ENCODE data around the gene RGS6.

Gene RGS6

GRCh38 chr14:72401101-72401625, 468.9 kb downstream of the RGS6 start:
- Histone ChIP-seq H3K4me3 (ENCODE audit: low read length in 2 of 2) (no peak overlapping the region), H3K9ac (ENCODE audit: low read length in 2 of 2) (no peak overlapping the region), H3K36me3 (ENCODE audit: control insufficient read depth in 2 of 2, insufficient read depth in 2 of 2, low read length in 2 of 2) (no peaks in the 10 kb centered on the region), H3K9me3 (ENCODE audit: control insufficient read depth in 2 of 2, low read length in 2 of 2) (no peaks in the 10 kb centered on the region), H3K4me1 (ENCODE audit: control insufficient read depth, insufficient read depth, low read length) (no peaks in the 10 kb centered on the region), H3K27ac (ENCODE audit: low read length) (no peak overlapping the region), H3K27me3 (ENCODE audit: control insufficient read depth in 1 of 2, insufficient read depth in 2 of 2, low read length in 2 of 2) (no peaks in the 10 kb centered on the region)

- no peaks in the 10 kb centered on the region for H3K36me3 ChIP-seq (ENCODE audit: control insufficient read depth in 2 of 2, insufficient read depth in 2 of 2, low read length in 2 of 2)
- no peaks in the 10 kb centered on the region for H3K4me1 ChIP-seq (ENCODE audit: control insufficient read depth, insufficient read depth, low read length)
- no peak overlapping the region for H3K4me3 ChIP-seq (ENCODE audit: low read length in 2 of 2)
- no peaks in the 10 kb centered on the region for H3K9me3 ChIP-seq (ENCODE audit: control insufficient read depth in 2 of 2, low read length in 2 of 2)
- H3K9ac ChIP-seq (ENCODE audit: low read length in 2 of 2): no peak overlapping the region
- no peak overlapping the region for H3K27ac ChIP-seq (ENCODE audit: low read length)
- H3K27me3 ChIP-seq (ENCODE audit: control insufficient read depth in 1 of 2, insufficient read depth in 2 of 2, low read length in 2 of 2): no peaks in the 10 kb centered on the region
Measured at GRCh38 chr14:72401632-72402376, 469.6 kb downstream of the RGS6 start.

DNA sequence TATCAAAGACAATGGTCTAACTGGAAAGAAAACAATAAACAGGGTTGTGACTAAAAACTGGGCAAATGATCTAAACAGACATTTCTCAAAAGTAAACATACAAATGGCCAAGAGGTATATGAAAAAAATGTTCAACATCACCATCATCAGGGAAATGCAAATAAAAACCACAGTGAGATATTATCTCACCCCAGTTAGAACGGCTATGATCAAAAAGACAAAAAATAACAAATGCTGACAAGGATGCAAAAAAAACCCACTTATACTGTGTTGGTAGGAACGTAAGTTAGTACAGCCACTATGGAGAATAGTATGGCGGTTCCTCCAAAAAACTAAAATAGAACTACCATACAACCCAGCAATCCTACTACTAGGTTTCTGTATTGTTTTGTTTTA, 470.1 kb downstream of the RGS6 start:
- H3K36me3 ChIP-seq (ENCODE audit: control insufficient read depth in 2 of 2, insufficient read depth in 2 of 2, low read length in 2 of 2): no peaks in the 10 kb centered on the region
- no peak overlapping the region for H3K4me3 ChIP-seq (ENCODE audit: low read length in 2 of 2)
- H3K27me3 ChIP-seq (ENCODE audit: control insufficient read depth in 1 of 2, insufficient read depth in 2 of 2, low read length in 2 of 2): no peaks in the 10 kb centered on the region
- no peaks in the 10 kb centered on the region for H3K4me1 ChIP-seq (ENCODE audit: control insufficient read depth, insufficient read depth, low read length)
- H3K27ac ChIP-seq (ENCODE audit: low read length): no peak overlapping the region
- H3K9me3 ChIP-seq (ENCODE audit: control insufficient read depth in 2 of 2, low read length in 2 of 2): no peaks in the 10 kb centered on the region
- no peak overlapping the region for H3K9ac ChIP-seq (ENCODE audit: low read length in 2 of 2)

DNA sequence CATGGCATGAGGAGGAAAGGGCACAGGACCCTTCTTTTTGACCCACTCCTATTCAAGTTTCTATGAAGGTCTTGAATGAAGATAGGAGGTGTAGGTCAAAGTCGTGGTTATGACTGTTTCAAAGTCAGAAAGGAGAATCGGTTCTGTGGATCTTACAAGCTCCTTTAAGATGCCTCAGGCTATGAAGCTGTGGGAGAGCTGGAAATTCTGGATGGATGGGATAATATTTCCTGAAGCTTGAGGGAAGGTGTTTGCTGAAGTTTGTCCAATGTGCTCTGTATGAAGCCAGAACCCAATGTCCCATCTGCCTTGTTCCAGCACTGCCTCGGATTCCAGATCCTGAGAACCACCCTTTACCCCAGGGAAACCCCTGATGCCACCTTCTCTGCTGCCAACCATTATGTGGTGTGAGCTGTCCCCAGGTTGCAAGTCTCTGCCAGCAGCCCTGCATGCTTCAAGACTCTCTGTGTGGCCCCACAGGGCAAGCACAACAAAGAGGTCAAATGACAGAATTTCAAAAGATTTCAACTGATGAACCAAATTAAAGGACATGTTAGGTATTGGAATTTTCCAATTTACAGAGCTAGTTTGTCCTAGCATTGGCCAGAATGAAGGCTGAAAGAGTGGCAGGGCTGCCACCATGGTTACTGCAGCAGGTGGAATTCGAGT, 472.0 kb downstream of the RGS6 start:
- Histone ChIP-seq H3K4me1 (ENCODE audit: control insufficient read depth, insufficient read depth, low read length) (no peaks in the 10 kb centered on the region), H3K27ac (ENCODE audit: low read length) (no peak overlapping the region), H3K36me3 (ENCODE audit: control insufficient read depth in 2 of 2, insufficient read depth in 2 of 2, low read length in 2 of 2) (no peaks in the 10 kb centered on the region), H3K27me3 (ENCODE audit: control insufficient read depth in 1 of 2, insufficient read depth in 2 of 2, low read length in 2 of 2) (no peaks in the 10 kb centered on the region), H3K9me3 (ENCODE audit: control insufficient read depth in 2 of 2, low read length in 2 of 2) (peaks cover 0 to 3% of the 10 kb centered on the region in 2 donors), H3K4me3 (ENCODE audit: low read length in 2 of 2) (no peak overlapping the region), H3K9ac (ENCODE audit: low read length in 2 of 2) (no peak overlapping the region)

GRCh38 chr14:72404998-72405397, 472.8 kb downstream of the RGS6 start:
- Histone ChIP-seq H3K9me3 (ENCODE audit: control insufficient read depth in 2 of 2, low read length in 2 of 2) (peaks cover 0 to 3% of the 10 kb centered on the region in 2 donors), H3K27ac (ENCODE audit: low read length) (no peak overlapping the region), H3K9ac (ENCODE audit: low read length in 2 of 2) (no peak overlapping the region), H3K27me3 (ENCODE audit: control insufficient read depth in 1 of 2, insufficient read depth in 2 of 2, low read length in 2 of 2) (no peaks in the 10 kb centered on the region), H3K4me3 (ENCODE audit: low read length in 2 of 2) (no peak overlapping the region), H3K4me1 (ENCODE audit: control insufficient read depth, insufficient read depth, low read length) (no peaks in the 10 kb centered on the region), H3K36me3 (ENCODE audit: control insufficient read depth in 2 of 2, insufficient read depth in 2 of 2, low read length in 2 of 2) (no peaks in the 10 kb centered on the region)

DNA sequence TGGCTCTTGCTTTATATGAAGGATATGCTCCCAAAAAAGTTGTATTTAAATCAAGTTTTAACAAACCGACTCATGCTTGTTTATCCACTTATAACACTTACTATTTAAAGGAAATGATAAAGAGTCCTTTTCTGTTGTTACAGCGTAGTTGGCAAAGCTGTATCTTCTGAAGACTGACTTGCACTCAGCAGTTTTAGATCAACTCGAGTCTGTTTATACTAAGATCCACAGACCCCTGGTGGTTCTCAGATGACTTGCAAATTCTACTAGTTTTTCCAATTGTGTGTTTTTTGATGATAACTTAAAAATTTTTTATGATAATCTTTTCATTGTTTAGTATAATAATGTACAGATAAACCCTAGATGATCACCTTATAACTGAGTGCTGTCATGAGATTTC, 475.8 kb downstream of the RGS6 start:
- H3K27ac ChIP-seq (ENCODE audit: low read length): no peak overlapping the region
- H3K9me3 ChIP-seq (ENCODE audit: control insufficient read depth in 2 of 2, low read length in 2 of 2): peaks cover 0 to 3% of the 10 kb centered on the region in 2 donors
- no peak overlapping the region for H3K9ac ChIP-seq (ENCODE audit: low read length in 2 of 2)
- no peaks in the 10 kb centered on the region for H3K27me3 ChIP-seq (ENCODE audit: control insufficient read depth in 1 of 2, insufficient read depth in 2 of 2, low read length in 2 of 2)
- H3K36me3 ChIP-seq (ENCODE audit: control insufficient read depth in 2 of 2, insufficient read depth in 2 of 2, low read length in 2 of 2): no peaks in the 10 kb centered on the region
- no peaks in the 10 kb centered on the region for H3K4me1 ChIP-seq (ENCODE audit: control insufficient read depth, insufficient read depth, low read length)
- H3K4me3 ChIP-seq (ENCODE audit: low read length in 2 of 2): no peak overlapping the region

GRCh38 chr14:72409047-72409446, 476.8 kb downstream of the RGS6 start:
- H3K36me3 ChIP-seq (ENCODE audit: control insufficient read depth in 2 of 2, insufficient read depth in 2 of 2, low read length in 2 of 2): no peaks in the 10 kb centered on the region
- no peak overlapping the region for H3K4me3 ChIP-seq (ENCODE audit: low read length in 2 of 2)
- no peak overlapping the region for H3K27ac ChIP-seq (ENCODE audit: low read length)
- no peak overlapping the region for H3K9ac ChIP-seq (ENCODE audit: low read length in 2 of 2)
- no peaks in the 10 kb centered on the region for H3K27me3 ChIP-seq (ENCODE audit: control insufficient read depth in 1 of 2, insufficient read depth in 2 of 2, low read length in 2 of 2)
- H3K4me1 ChIP-seq (ENCODE audit: control insufficient read depth, insufficient read depth, low read length): no peaks in the 10 kb centered on the region
- H3K9me3 ChIP-seq (ENCODE audit: control insufficient read depth in 2 of 2, low read length in 2 of 2): peaks cover 0 to 3% of the 10 kb centered on the region in 2 donors

GRCh38 chr14:72416081-72416849, 484.0 kb downstream of the RGS6 start:
- Histone ChIP-seq H3K9ac (ENCODE audit: low read length in 2 of 2) (no peak overlapping the region), H3K9me3 (ENCODE audit: control insufficient read depth in 2 of 2, low read length in 2 of 2) (peaks cover 0 to 12% of the 10 kb centered on the region in 2 donors), H3K36me3 (ENCODE audit: control insufficient read depth in 2 of 2, insufficient read depth in 2 of 2, low read length in 2 of 2) (no peaks in the 10 kb centered on the region), H3K4me3 (ENCODE audit: low read length in 2 of 2) (no peak overlapping the region), H3K27ac (ENCODE audit: low read length) (no peak overlapping the region), H3K27me3 (ENCODE audit: control insufficient read depth in 1 of 2, insufficient read depth in 2 of 2, low read length in 2 of 2) (no peaks in the 10 kb centered on the region), H3K4me1 (ENCODE audit: control insufficient read depth, insufficient read depth, low read length) (peaks cover 3% of the 10 kb centered on the region)

- no peaks in the 10 kb centered on the region for H3K27me3 ChIP-seq (ENCODE audit: control insufficient read depth in 1 of 2, insufficient read depth in 2 of 2, low read length in 2 of 2)
- H3K9ac ChIP-seq (ENCODE audit: low read length in 2 of 2): no peak overlapping the region
- H3K4me1 ChIP-seq (ENCODE audit: control insufficient read depth, insufficient read depth, low read length): peaks cover 3% of the 10 kb centered on the region
- no peak overlapping the region for H3K27ac ChIP-seq (ENCODE audit: low read length)
- H3K36me3 ChIP-seq (ENCODE audit: control insufficient read depth in 2 of 2, insufficient read depth in 2 of 2, low read length in 2 of 2): no peaks in the 10 kb centered on the region
- H3K4me3 ChIP-seq (ENCODE audit: low read length in 2 of 2): no peak overlapping the region
- peaks cover 0 to 12% of the 10 kb centered on the region in 2 donors for H3K9me3 ChIP-seq (ENCODE audit: control insufficient read depth in 2 of 2, low read length in 2 of 2)
Measured at GRCh38 chr14:72416892-72417291, 484.7 kb downstream of the RGS6 start.

DNA sequence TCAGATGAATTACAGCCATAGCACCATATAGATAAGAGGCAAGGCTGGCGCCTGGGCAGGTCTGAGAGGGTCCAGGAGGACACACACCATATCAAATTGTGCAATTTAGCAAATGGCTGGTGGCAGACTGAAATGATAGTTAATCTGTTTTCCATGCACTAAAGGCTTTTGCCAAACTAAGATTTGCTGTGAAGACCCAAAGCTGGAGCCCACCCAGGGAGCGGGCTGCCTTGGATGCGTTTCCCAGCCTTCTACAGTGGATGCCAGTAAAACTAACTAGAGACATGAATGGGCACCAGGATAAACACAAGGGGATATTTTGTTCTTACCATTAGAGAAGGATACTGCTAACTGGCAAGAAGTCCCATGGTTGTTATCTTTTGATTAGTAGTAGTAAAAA, 486.6 kb downstream of the RGS6 start:
- H3K36me3 ChIP-seq (ENCODE audit: control insufficient read depth in 2 of 2, insufficient read depth in 2 of 2, low read length in 2 of 2): no peaks in the 10 kb centered on the region
- H3K27me3 ChIP-seq (ENCODE audit: control insufficient read depth in 1 of 2, insufficient read depth in 2 of 2, low read length in 2 of 2): no peaks in the 10 kb centered on the region
- no peak overlapping the region for H3K4me3 ChIP-seq (ENCODE audit: low read length in 2 of 2)
- H3K27ac ChIP-seq (ENCODE audit: low read length): no peak overlapping the region
- peaks cover 0 to 12% of the 10 kb centered on the region in 2 donors for H3K9me3 ChIP-seq (ENCODE audit: control insufficient read depth in 2 of 2, low read length in 2 of 2)
- no peak overlapping the region for H3K9ac ChIP-seq (ENCODE audit: low read length in 2 of 2)
- H3K4me1 ChIP-seq (ENCODE audit: control insufficient read depth, insufficient read depth, low read length): peaks cover 3% of the 10 kb centered on the region

All from stomach smooth muscle (tissue), 2 donors.